Amygdala (tissue), 56 donors: ENCODE data around the gene ERAS.
A peak's percentile ranks its signal among the peaks of the same experiment; 100 is the strongest.
"Not testable (repeated sequence)": the region's sequence is repeated elsewhere in the genome, so short reads cannot be mapped to it uniquely, and the experiment has no call there.

Experiments used
- DNase-seq, 56 donors: peaks; one replicate each; lab custom pipeline; 2025; lab: John Stamatoyannopoulos, UW

Gene ERAS

GRCh38 chrX:48829016-48829735, 2.9 kb downstream of the ERAS start:
- DNase-seq, result no peak

DNA sequence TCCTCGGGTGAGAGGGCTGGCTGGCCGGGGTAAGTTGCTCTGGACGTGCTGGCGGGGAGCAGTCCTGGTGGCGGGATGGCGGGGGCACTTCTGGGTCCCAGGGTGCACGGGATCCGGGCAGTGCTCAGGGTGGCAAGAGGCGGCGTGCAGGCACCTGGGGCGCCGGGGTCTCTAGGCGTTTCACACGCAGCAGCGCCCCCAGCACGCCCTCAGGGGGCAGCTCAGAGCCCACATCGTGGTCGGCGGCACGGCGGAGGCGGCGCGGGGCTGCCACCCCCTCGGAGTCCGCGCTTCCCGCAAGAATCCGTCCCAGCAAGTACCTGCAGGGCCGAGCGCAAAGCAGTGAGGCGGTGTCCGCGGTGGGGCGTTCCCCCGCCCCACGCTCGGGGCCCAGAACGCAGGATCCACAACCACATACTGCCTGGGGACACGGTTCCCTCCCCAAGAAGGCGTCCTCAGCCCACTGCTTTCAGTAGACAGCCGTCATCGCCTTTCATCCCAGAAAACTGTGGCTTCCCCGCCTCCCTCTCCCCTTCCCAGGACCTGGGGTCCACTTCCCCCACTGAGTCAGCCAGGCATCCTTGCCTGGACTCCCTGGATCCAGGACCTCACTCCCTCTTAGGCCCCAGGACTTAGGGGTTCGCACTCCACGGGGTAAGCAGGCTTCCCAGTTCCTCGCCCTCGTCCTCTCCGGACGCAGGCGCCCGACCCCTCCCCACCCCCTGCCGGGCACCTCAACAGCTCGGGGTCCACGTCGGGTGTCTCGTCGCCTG, 5.0 kb downstream of the ERAS start:
- no peak for DNase-seq

- DNase-seq, result no peak
Measured at GRCh38 chrX:48831909-48832291, 5.6 kb downstream of the ERAS start.

GRCh38 chrX:48833542-48834138, 7.3 kb downstream of the ERAS start:
- DNase-seq, result peak in 1 of 56 donors; percentile 12

GRCh38 chrX:48834383-48834709, 8.0 kb downstream of the ERAS start:
- DNase-seq, result peak in 2 of 56 donors; percentile 23

DNA sequence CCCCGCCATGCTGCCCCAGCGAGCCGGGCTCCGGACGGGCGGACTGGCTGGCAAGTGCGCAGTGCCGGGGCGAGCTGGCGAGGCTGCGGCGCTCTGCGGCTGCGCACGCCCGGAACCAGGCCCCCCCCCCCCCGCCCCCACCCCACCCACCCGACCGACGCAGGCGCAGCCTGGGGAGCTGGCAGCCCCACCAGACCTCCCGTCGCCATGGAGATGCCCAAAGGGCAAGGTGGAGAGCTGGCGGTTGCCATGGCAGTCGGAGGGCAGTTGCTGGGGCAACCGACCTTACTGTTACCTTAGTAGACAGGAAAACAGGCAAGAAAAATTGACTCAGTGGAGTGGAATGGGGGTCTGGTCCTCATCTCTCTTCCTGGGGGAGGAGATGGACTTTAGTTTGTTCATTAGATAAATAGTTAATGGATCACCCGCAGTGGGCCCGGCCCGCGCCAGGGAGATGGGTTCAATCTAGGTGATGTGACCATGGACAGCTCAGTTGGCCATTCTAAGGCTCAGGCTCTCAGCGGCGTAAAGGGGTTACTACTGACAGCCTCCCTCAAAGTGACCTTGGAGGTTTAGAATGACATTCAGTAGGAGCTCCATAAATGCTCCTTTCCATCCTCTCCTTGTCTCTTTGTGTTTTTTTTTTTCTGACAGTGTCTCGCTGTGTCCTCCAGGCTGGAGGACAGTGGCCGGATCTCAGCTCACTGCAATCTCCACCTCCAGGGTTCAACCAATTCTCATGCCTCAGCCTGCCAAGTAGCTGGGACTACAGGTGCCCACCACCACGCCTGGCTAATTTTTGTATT, 9.4 kb downstream of the ERAS start, which contains the start of gene PCSK1N:
TSS of gene PCSK1N (minus strand) at position 87 of the 806 bp plus-strand sequence. CDS start at position 9, 78 bp downstream.
- DNase-seq, result peak in 30 of 56 donors; percentile 1 to 46 (median 16)

GRCh38 chrX:48839686-48840085, 13.4 kb downstream of the ERAS start:
- no peak for DNase-seq

DNA sequence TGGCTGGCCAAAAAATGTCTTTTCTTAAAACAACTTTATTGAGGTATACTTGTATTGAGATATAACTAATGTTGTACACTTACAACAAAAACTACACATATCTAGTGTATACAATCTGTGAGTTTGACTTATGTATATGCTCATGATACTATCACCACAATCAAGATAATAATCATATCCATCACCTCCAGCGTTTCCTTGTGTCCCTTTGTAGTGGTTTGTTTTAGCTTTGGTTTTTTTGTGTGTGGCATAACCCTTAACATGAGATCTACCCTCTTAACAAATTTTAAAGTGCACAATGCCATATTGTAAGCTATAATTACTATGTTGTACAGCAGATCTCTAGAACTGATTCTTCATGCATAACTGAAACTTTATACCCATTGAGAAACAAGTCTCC, 22.5 kb downstream of the ERAS start:
- no peak for DNase-seq

DNA sequence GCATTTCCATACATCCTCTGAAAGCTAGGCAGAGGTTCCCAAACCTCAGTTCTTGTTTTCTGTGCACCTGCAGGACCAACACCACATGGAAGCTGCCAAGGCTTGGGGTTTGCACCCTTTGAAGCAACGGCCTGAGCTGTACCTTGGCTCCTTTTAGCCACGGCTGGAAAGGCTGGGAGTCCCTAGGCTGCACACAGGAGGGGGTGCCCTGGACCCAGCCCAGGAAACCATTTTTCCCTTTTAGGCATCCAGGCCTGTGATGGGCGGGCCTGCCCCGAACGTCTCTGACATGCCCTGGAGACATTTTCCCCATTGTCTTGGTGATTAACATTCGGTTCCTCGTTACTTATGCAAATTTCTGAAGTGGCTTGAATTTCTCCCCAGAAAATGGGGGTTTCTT, 26.5 kb downstream of the ERAS start:
- DNase-seq, result no peak

DNA sequence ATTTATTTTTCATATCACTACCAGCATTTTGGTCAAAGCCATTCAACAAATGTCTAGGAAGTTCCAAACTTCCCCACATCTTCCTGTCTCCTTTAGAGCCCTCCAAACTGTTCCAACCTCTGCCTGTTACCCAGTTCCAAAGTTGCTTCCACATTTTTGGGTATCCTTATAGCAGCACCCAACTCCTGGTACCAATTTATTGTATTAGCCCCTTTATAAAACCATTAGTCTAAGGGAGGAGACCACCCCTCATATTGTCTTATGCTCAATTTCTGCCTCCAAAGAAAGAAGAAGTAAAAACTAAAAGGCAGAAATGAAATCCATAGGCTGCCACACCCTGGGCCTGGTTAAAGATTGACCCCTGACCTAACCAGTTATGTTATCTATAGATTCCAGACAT, 27.2 kb downstream of the ERAS start:
- DNase-seq, result not testable (repeated sequence)

DNA sequence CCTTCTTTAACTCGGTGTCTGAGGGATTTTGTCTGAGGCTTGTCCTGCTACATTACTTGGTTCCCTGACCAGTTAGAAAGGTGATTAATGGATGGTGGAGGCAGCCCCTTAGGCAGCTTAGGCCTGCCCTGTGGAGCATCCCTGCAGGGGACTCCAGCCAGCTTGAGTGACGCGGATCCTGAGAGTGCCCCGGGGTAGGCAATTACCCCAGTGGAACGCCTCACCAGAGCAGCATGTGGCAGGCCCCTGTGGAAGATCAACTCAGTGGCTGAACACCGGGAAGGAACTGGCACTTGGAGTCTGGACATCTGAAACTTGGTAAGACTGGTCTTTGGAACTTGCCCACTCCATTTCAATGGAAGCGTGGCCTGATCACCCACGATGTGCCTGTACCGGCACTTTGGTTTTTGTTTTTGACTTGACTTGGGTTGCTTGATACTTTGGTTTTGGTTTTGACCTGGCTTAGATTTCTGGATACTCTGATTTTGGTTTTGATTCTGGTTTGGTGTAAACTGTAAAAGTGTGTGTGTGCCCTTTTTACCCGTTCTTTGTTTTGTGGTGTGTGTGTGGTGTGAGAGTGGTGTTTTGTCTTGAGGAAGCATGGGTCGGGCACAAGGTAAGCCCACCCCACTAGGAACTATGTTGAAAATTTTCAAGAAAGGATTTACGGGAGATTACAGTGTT, 27.9 kb downstream of the ERAS start:
- DNase-seq, result not testable (repeated sequence)

- DNase-seq, result no peak
Measured at GRCh38 chrX:48854898-48855297, 28.6 kb downstream of the ERAS start.

DNA sequence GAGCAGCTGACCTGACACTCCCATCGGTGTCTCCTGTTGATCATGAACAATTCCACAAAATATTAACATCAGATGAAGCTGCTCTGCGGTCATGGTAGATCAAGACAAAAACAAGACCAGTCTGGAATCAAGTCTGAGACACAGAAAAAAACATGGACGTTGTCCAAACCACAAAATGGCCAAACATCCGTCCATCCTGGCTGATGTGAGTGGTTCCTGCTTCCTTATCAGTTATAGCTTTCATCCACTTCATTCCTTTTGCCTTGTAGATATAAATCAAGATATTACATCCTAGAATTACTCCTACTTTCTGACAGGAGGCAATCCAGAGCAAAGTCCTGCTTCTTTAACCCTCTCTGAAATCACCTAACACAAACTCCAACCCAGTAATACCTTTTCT, 37.9 kb downstream of the ERAS start:
- DNase-seq, result no peak

DNA sequence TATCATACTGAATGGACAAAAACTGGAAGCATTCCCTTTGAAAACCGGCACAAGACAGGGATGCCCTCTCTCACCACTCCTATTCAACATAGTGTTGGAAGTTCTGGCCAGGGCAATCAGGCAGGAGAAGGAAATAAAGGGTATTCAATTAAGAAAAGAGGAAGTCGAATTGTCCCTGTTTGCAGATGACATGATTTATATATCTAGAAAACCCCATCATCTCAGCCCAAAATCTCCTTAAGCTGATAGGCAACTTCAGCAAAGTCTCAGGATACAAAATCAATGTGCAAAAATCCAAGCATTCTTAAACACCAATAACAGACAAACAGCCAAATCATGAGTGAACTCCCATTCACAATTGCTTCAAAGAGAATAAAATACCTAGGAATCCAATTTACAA, 45.7 kb downstream of the ERAS start:
- not testable (repeated sequence) for DNase-seq

GRCh38 chrX:48876944-48877343, 50.6 kb downstream of the ERAS start:
- DNase-seq, result not testable (repeated sequence)
